ENCODE data around the gene SCD. TPM values are rescaled to one million over a fixed set of nuclear protein-coding genes. Genes with fewer than 3 reads are reported as not detected.

Gene SCD
- total and polyA plus RNA-seq, 2 of the 13 experiments (the other 11 are each of a cell fraction or from before 2014, with no cell fraction given) = 492 to 512 TPM

DNA sequence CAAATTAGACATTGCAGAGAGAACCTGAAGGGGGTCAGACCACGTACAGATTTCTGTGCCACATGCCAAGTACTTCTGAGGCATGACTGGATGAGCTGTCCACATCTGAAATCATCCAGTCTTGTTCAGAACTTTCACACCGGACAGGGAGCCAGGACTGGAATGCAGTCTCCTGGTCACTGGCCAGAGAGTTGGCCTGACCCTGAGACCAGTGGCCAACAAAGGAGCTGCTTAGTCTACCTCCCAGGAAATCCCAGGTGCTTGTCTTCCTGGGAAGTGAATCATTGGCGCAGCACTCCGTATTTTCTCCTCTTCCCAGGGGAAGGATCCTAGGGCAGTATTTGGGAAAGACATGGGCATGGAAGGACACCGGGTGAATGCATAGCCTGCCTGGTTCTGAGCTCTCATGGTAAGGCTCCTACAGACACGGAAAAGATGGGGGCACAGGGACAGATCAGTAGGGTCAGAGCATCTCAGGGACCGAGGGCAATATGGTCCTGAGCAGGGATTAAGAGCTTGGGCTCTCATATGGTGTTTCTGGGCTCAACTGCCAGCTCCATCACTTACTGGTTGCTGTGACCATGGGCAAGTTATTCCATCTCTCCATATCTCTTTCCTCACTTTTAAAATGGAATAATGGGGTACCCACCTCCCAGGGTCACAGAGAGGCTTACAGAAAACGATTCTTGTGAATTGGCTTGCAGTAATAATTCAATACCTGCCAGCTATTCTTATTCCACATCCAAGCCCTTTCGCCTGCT lies 1.3 kb upstream of the SCD start (continued):
- no peak for TF ChIP-seq PBX3 (CRISPR knock-in tag; IDR thresholded peaks at IDR 0.05; ENCODE audit: borderline replicate concordance)
- TF ChIP-seq SIX4 (CRISPR knock-in tag; IDR thresholded peaks at IDR 0.05) = no peak
- no peak for TF ChIP-seq MAZ (IDR thresholded peaks at IDR 0.05; ENCODE audit: borderline replicate concordance, low read depth, low read length)
- no peak; the same call in 1 of the 2 replicates for TF ChIP-seq MAZ (CRISPR knock-in tag; IDR thresholded peaks at IDR 0.05; ENCODE audit: low read depth)
- 0 out of 2 replicates have a peak, but pooled peaks have one; percentile 23 for TF ChIP-seq ARID5B (CRISPR knock-in tag; IDR thresholded peaks at IDR 0.05)
- TF ChIP-seq, protein P1, sequence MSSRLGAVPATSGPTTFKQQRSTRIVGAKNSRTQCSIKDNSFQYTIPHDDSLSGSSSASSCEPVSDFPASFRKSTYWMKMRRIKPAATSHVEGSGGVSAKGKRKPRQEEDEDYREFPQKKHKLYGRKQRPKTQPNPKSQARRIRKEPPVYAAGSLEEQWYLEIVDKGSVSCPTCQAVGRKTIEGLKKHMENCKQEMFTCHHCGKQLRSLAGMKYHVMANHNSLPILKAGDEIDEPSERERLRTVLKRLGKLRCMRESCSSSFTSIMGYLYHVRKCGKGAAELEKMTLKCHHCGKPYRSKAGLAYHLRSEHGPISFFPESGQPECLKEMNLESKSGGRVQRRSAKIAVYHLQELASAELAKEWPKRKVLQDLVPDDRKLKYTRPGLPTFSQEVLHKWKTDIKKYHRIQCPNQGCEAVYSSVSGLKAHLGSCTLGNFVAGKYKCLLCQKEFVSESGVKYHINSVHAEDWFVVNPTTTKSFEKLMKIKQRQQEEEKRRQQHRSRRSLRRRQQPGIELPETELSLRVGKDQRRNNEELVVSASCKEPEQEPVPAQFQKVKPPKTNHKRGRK (CRISPR knock-in tag; IDR thresholded peaks at IDR 0.05) = no peak
- TF ChIP-seq ZNF317 (CRISPR knock-in tag; IDR thresholded peaks at IDR 0.05) = no peak
- 0 out of 2 replicates have a peak, but pooled peaks have one; percentile 60 for TF ChIP-seq ZSCAN20 (CRISPR knock-in tag; IDR thresholded peaks at IDR 0.05; ENCODE audit: borderline replicate concordance)
- TF ChIP-seq MBD4 (IDR thresholded peaks at IDR 0.05; ENCODE audit: borderline replicate concordance, low read length) = no peak
- no peak for TF ChIP-seq MED13 (CRISPR knock-in tag; IDR thresholded peaks at IDR 0.05)
- TF ChIP-seq REL (CRISPR knock-in tag; conservative IDR thresholded peaks at IDR 0.05) = no peak
- TF ChIP-seq ZNF180 (CRISPR knock-in tag; IDR thresholded peaks at IDR 0.05; ENCODE audit: borderline replicate concordance, low read depth) = no peak
- TF ChIP-seq, protein P2, sequence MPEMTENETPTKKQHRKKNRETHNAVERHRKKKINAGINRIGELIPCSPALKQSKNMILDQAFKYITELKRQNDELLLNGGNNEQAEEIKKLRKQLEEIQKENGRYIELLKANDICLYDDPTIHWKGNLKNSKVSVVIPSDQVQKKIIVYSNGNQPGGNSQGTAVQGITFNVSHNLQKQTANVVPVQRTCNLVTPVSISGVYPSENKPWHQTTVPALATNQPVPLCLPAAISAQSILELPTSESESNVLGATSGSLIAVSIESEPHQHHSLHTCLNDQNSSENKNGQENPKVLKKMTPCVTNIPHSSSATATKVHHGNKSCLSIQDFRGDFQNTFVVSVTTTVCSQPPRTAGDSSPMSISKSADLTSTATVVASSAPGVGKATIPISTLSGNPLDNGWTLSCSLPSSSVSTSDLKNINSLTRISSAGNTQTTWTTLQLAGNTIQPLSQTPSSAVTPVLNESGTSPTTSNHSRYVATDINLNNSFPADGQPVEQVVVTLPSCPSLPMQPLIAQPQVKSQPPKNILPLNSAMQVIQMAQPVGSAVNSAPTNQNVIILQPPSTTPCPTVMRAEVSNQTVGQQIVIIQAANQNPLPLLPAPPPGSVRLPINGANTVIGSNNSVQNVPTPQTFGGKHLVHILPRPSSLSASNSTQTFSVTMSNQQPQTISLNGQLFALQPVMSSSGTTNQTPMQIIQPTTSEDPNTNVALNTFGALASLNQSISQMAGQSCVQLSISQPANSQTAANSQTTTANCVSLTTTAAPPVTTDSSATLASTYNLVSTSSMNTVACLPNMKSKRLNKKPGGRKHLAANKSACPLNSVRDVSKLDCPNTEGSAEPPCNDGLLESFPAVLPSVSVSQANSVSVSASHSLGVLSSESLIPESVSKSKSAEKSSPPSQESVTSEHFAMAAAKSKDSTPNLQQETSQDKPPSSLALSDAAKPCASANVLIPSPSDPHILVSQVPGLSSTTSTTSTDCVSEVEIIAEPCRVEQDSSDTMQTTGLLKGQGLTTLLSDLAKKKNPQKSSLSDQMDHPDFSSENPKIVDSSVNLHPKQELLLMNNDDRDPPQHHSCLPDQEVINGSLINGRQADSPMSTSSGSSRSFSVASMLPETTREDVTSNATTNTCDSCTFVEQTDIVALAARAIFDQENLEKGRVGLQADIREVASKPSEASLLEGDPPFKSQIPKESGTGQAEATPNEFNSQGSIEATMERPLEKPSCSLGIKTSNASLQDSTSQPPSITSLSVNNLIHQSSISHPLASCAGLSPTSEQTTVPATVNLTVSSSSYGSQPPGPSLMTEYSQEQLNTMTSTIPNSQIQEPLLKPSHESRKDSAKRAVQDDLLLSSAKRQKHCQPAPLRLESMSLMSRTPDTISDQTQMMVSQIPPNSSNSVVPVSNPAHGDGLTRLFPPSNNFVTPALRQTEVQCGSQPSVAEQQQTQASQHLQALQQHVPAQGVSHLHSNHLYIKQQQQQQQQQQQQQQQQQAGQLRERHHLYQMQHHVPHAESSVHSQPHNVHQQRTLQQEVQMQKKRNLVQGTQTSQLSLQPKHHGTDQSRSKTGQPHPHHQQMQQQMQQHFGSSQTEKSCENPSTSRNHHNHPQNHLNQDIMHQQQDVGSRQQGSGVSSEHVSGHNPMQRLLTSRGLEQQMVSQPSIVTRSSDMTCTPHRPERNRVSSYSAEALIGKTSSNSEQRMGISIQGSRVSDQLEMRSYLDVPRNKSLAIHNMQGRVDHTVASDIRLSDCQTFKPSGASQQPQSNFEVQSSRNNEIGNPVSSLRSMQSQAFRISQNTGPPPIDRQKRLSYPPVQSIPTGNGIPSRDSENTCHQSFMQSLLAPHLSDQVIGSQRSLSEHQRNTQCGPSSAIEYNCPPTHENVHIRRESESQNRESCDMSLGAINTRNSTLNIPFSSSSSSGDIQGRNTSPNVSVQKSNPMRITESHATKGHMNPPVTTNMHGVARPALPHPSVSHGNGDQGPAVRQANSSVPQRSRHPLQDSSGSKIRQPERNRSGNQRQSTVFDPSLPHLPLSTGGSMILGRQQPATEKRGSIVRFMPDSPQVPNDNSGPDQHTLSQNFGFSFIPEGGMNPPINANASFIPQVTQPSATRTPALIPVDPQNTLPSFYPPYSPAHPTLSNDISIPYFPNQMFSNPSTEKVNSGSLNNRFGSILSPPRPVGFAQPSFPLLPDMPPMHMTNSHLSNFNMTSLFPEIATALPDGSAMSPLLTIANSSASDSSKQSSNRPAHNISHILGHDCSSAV (CRISPR knock-in tag; IDR thresholded peaks at IDR 0.05; ENCODE audit: borderline replicate concordance) = no peak
